GM21526 (cell line): ENCODE results near the gene RAB7A.
"Not testable (repeated sequence)": the region's sequence is repeated elsewhere in the genome, so short reads cannot be mapped to it uniquely, and the experiment has no call there.

Experiments used
- ATAC-seq: cut with Tn5 transposase; IDR thresholded peaks from one replicate; pipeline ENCODE4 v1.9.1; 2021; ENCODE audit warnings: moderate library complexity; ENCODE audit not compliant: unreplicated experiment, low FRiP score

The RAB7A gene

GRCh38 chr3:128749035-128749434 lies 23.1 kb downstream of the RAB7A start:
- no peak for ATAC-seq

DNA sequence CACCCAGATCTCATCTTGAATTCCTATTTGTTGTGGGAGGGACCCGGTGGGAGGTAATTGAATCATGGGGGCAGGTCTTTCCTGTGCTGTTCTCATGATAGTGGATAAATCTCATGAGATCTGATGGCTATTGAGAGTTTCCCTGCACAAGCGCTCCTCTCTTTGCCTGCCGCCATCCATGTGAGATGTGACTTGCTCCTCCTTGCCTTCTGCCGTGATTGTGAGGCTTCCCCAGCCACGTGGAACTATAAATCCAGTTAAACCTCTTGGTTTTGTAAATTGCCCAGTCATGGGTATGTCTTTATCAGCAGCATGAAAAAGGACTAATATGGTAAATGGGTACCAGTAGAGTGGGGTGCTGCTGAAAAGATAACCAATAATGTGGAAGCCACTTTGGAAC lies 23.6 kb downstream of the RAB7A start:
- not testable (repeated sequence) for ATAC-seq

DNA sequence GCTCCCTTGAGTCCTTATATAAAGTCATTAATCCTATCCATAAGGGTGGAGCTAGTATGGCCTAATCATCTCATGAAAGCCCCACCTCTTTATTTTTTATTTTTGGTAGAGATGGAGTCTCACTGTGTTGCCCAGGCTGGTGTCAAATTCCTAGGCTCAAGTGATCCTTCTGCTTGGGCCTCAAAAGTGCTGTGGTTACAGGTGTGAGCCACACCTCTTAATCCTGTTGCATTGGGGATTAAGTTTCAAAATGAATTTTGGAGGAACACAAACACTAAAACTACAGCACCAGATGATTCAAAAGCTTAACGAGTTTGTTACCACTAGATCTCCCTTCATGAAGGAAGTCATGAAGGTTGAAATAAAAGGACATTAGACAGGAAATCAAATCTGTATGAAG lies 27.7 kb downstream of the RAB7A start:
- ATAC-seq, result no peak

GRCh38 chr3:128760042-128760441 lies 34.1 kb downstream of the RAB7A start:
- ATAC-seq, result no peak

DNA sequence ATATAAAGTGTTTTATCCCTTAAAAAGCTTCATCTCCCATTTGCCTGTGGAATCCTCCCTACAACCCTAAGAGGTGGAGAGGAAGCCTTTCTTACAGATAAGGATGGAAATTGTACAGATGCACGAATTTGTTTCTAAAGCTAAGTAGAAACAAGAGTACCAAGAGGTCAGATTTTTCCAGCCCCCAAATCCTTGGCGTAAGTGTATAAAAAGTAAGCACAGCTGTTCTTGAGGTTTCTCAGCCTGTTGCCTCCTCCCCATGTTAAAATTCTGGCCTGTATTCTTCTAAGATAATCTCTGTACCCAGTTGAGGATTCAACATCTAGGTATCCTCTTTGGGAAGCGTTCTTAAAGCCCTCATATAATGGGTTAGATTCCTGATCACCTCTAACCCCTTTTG lies 34.9 kb downstream of the RAB7A start:
- ATAC-seq, result no peak

DNA sequence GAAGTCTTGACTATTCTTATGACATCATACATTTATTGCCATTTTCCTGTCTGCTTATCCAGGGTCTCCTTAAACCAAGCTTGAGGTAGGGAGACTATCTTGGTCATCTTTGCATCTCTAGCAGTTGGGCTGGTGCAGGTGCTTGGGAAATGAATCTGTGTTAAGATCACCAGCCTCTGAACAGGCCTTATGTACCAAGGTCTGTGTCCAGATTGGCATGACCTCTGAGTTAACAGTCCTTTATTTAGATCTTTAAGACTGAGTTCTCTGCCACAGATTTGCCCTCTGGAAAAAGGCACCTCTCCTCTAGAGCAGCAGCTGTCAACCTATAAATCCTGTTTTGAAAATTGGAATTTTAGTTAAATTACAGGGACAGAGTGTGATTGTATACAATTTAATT lies 35.4 kb downstream of the RAB7A start:
- no peak for ATAC-seq

DNA sequence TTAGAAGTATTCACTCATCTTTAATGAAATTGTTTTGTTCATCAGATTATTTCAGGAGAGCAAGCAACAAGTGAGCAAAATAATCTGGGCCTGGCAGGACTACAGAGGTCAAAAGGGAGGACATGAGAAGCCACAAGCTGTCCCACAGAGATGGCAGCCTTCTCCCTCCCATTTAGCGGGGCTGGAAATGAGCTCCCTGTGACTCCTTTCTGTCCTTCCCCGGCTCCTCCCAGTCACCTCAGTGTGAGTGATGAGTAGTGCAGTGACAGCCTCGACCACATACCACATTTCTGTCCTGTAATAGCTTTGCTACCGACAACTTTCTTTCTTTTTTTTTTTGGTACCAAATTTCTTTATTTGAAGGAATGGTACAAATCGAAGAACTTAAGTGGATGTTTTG lies 38.0 kb downstream of the RAB7A start:
- no peak for ATAC-seq

DNA sequence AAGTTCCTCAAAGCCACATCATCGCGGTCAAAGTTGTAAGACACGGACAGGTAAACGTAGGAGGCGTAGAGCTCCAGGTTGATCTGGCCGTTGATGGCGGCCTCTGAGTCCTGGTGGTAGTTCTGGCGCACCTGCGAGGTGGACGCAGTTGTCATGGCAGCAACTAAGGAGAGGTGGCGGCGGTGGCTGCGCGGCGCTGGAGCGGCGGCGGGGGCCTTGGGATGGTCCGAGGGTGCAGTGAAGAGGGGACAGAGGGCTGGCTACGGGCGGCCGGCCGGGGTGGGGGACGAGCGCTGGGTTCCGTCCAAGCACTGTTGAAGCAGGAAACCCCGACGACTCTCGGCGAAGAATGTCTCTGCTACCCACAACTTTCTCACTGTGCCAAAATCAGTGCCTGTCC lies 38.9 kb downstream of the RAB7A start:
- no peak for ATAC-seq

- no peak for ATAC-seq
Measured at GRCh38 chr3:128767094-128767750, 41.2 kb downstream of the RAB7A start.

DNA sequence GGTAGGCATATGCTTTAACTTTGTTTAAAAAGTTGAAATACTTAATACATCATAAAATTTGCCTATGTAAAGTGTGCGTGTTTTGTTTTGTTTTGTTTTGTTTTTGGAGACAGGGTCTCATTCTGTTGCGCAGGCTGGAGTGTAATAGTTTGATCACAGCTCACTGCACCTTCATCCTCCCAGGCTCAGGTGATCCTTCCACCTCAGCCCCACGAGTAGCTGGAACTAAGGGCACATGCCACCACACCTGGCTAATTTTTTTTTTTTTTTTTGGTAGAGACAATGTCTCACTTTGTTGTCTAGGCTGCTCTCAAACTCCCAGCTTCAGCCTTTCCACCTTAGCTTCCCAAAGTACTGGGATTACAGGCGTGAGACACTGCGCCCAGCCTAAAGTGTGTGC lies 42.5 kb downstream of the RAB7A start:
- ATAC-seq, result no peak

- ATAC-seq, result no peak
Measured at GRCh38 chr3:128770387-128770786, 44.4 kb downstream of the RAB7A start.

GRCh38 chr3:128773189-128773588 lies 47.2 kb downstream of the RAB7A start:
- not testable (repeated sequence) for ATAC-seq

- not testable (repeated sequence) for ATAC-seq
Measured at GRCh38 chr3:128773592-128773991, 47.6 kb downstream of the RAB7A start.

- no peak for ATAC-seq
Measured at GRCh38 chr3:128775241-128775640, 49.3 kb downstream of the RAB7A start.

DNA sequence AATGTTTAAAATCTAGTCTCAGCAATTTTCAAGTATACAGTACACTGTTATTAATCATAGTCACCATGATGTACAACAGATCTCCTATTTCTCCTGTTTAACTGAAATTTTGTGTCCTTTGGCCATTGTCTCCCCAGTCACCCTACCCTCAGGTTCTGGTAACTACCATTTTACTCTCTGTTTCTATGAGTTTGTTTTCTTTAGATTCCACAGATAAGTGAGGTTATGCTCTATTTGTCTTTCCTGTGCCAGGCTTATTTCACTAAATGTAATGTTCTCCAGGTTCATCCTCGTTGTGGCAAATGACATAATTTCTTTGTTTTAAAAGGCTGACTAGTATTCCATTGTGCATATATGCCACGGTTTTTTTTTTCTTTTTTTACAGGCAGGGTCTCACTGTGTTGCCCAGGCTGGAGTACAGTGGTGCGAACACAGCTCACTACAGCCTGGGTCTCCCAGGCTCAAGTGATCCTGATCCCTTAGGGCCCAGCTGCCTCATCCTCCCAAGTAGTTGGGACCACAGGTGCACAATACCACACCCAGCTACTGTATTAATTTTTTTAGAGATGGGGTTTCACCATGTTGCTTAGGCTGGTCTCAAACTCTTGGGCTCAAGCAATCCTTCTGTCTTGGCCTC lies 50.0 kb downstream of the RAB7A start:
- no peak for ATAC-seq

- ATAC-seq, result no peak
Measured at GRCh38 chr3:128780101-128780837, 54.3 kb downstream of the RAB7A start.

DNA sequence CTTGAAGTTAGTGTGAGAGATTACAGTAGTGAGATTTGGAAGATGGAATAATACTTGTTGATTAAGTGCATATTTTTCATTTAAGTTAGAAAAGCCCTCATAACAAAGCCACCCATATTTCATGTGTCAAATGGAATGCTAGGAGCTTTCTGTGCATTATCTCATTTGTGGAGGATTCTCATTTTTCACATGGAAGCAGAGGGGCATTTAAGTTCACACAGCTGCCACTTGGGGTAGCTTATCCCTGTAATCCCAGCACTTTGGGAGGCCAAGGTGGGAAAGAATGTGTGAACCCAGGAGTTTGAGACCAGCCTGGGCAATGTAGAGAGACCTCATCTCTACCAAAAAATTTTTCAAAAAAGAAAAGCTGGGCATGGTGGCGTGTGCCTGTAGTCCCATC lies 55.2 kb downstream of the RAB7A start:
- ATAC-seq, result no peak

DNA sequence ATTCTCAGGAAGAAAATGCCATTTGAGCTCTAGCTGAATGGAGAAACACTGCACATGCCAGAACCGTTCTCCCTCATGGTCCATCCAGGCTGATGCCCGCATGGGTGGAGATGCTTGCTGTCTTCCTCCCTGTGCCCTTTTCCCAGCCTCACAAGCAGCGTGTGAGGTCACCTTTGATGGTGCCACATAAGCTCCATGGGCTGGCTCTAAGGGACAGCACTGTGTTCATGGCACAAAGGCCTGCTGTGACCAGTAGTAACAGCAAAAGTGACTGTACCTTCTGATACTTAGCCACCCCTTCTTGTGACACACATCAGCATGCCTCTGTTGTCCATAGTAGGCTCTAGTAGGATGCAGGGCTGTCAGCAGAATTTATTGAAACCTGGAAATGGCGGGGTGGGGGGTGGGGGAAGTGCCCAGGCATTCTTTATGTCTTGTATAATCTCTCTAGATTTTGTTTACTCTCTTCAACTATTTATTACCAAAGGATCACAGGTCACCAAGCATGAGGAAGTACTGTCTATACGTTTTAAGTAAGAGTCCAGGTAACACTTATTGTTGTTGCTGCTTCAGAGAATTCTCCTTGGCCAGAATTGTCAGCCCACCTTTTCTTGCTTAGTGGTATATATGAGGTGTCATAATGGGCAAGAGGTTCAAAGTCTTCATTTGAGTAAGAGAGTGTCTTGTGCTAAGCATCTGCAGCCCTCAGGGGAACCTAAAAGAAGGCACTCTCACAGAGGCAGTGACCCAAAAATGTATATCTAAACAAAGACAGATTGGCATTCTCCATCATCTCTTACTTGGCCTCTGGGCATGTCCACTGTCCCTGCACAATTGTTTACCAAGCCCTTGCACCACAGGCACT lies 56.5 kb downstream of the RAB7A start:
- no peak for ATAC-seq

DNA sequence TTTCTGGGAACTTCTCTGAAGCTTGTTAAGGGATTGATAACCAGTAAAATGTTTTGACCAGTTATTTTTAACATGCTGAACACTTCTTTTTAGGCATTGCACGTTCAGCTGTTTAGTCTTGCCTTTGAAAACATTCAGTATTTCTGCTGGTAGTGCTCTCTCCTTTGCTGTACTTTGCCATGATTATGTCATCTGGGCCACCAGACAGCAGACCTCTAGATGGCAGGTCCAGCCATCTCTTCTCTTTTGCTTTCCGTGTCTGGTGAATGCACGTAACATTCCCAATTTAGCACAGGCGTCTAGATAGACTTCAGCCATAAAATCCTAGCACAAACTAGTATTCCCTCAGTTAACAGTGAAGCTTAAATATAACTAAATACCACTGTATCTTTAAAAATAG lies 57.8 kb downstream of the RAB7A start:
- no peak for ATAC-seq

DNA sequence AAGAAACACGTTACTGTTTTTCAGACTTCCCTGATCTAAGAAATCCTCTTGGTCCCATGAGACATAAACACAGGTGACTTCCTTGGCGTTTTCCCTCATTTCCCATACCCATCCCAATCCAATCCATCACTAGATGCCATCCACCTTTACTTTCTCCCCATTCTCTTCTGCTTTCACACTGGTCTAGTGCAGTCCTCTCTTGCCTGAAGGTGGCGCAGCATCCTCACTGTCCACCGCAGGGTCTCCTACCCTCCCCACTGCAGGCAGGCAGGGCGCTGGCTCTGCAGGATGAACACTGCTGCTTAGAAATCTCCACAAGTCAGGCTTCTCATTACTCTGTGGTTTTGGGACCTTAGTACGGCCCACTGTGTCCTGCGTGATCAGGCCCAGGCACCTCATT lies 58.2 kb downstream of the RAB7A start:
- ATAC-seq, result no peak

DNA sequence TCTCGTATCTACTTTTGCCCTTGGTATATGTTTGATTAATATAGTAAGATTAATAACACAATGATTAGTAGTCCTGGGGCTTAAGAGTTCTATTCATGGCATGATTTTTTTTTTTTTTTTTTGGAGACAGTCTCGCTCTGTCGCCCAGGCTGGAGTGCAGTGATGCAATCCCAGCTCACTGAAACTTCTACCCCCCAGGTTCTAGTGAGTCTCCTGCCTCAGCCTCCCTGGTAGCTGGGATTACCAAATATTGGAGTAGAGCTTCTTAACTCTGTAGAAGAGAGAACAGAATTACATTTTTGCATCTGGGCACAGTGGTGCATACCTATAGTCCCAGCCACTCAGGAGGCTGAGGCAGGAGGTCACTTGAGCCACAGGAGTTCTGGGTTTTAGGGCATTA lies 58.9 kb downstream of the RAB7A start:
- ATAC-seq, result no peak
